B cell (primary cell): ENCODE data around the gene DTWD2. TPM values are rescaled to one million over a fixed set of nuclear protein-coding genes. Genes with fewer than 3 reads are reported as not detected.
"Not testable (repeated sequence)": the region's sequence is repeated elsewhere in the genome, so short reads cannot be mapped to it uniquely, and the experiment has no call there.

Source experiments
- ATAC-seq: fragments of 200-7000 bp; cut with Tn5 transposase; one replicate; pipeline ENCODE4 v1.10.0; 2021; ENCODE audit warnings: low read depth, mild to moderate bottlenecking, moderate number of reproducible peaks, moderate library complexity
- CTCF ChIA-PET: fragments of 350-600 bp; sonication (Branson Sonifier 250); formaldehyde crosslinking; loops from one replicate; lab custom pipeline; 2021; ENCODE audit warnings: antibody characterized with exemption, inconsistent platforms; lab: Charles Lee
- POLR2A ChIA-PET: fragments of 350-600 bp; sonication (Branson Sonifier 250); formaldehyde crosslinking; loops from one replicate; lab custom pipeline; 2021; ENCODE audit warnings: antibody characterized with exemption; lab: Charles Lee
- DNase-seq: peaks from one replicate; pipeline ENCODE4 v3.0.0; 2013
- H2AFZ ChIP-seq: 2 replicates; pipeline ENCODE4 v1.6.1; 2012; ENCODE audit warnings: mild to moderate bottlenecking, low read depth, low read length; ENCODE audit not compliant: insufficient read depth, poor library complexity, severe bottlenecking
- H3K27ac ChIP-seq, 2 donors: 1 replicate in 1 of 2; 2 replicates in 1 of 2; pipeline ENCODE4 v1.5.1; 2012 to 2013; ENCODE audit warnings: low read length in 2 of 2, mild to moderate bottlenecking in 2 of 2, moderate library complexity in 1 of 2
- H3K27me3 ChIP-seq, 4 experiments: fragments of 200-600 bp in 1 of 4; sonication (generic) in 1 of 4; replicated peaks in 1 of 4; 1 replicate in 2 of 4; 2 replicates in 2 of 4; pipeline versions ENCODE4 v1.6.1 to v1.7.0; 2013 to 2016; ENCODE audit warnings: low read length in 3 of 4, mild to moderate bottlenecking in 2 of 4, mixed read lengths in 1 of 4, moderate library complexity in 1 of 4; ENCODE audit not compliant: insufficient read depth in 4 of 4, control insufficient read depth in 3 of 4; ENCODE audit errors: control extremely low read depth in 1 of 4
- H3K36me3 ChIP-seq, 2 experiments: replicated peaks in 1 of 2; 1 replicate in 1 of 2; 2 replicates in 1 of 2; pipeline versions ENCODE4 v1.6.1 to v1.7.1; 2013; ENCODE audit warnings: low read length in 1 of 2; ENCODE audit not compliant: insufficient read depth in 2 of 2, control insufficient read depth in 1 of 2; ENCODE audit errors: control extremely low read depth in 1 of 2, extremely low read depth in 1 of 2
- H3K4me1 ChIP-seq, 2 donors: fragments of 200-600 bp in 1 of 2; sonication (generic) in 1 of 2; 1 replicate in 1 of 2; 2 replicates in 1 of 2; pipeline versions ENCODE4 v1.5.1 to v1.6.1; 2013 to 2017; ENCODE audit warnings: low read length in 2 of 2; ENCODE audit not compliant: control insufficient read depth in 2 of 2, insufficient read depth in 2 of 2
- H3K4me2 ChIP-seq: replicated peaks from 2 replicates; pipeline ENCODE3; 2012; ENCODE audit warnings: mild to moderate bottlenecking, low read depth, low read length; ENCODE audit not compliant: poor library complexity, severe bottlenecking
- H3K4me3 ChIP-seq, 5 experiments: fragments of 200-600 bp in 1 of 5; sonication (generic) in 1 of 5; 1 replicate in 3 of 5; 2 replicates in 2 of 5; pipeline versions ENCODE4 v1.5.1 to v1.7.0; 2011 to 2016; ENCODE audit warnings: low read length in 4 of 5, mild to moderate bottlenecking in 4 of 5, low read depth in 2 of 5, control low read depth in 1 of 5, moderate library complexity in 1 of 5; ENCODE audit not compliant: insufficient read depth in 1 of 5; ENCODE audit errors: control extremely low read depth in 1 of 5, extremely low read depth in 1 of 5
- H3K79me2 ChIP-seq: fragments of 200-600 bp; sonication (generic); one replicate; pipeline ENCODE4 v1.6.0; 2016; ENCODE audit warnings: low read length; ENCODE audit not compliant: control insufficient read depth, insufficient read depth
- H3K9ac ChIP-seq: fragments of 200-600 bp; sonication (generic); 2 replicates; pipeline ENCODE4 v1.6.1; 2017; ENCODE audit warnings: mild to moderate bottlenecking, low read length, moderate library complexity
- H3K9me3 ChIP-seq, 3 donors: one replicate each; pipeline versions ENCODE4 v1.6.1 to v1.7.1; 2013; ENCODE audit warnings: low read length in 2 of 3; ENCODE audit not compliant: control insufficient read depth in 2 of 3, insufficient read depth in 1 of 3; ENCODE audit errors: control extremely low read depth in 1 of 3
- H4K20me1 ChIP-seq: 2 replicates; pipeline ENCODE4 v1.6.0; 2012; ENCODE audit warnings: mild to moderate bottlenecking, low read length; ENCODE audit not compliant: insufficient read depth, control insufficient read depth, poor library complexity, severe bottlenecking
- H3K27ac Mint-ChIP-seq: one replicate; pipeline ENCODE4 v1.8.0; 2021; ENCODE audit warnings: mixed read lengths
- H3K27me3 Mint-ChIP-seq: one replicate; pipeline ENCODE4 v1.8.0; 2021; ENCODE audit warnings: mixed read lengths
- H3K4me1 Mint-ChIP-seq: one replicate; pipeline ENCODE4 v1.8.0; 2021; ENCODE audit warnings: mixed read lengths
- H3K4me3 Mint-ChIP-seq: one replicate; pipeline ENCODE4 v1.8.0; 2021; ENCODE audit warnings: mixed read lengths
- H3K9me3 Mint-ChIP-seq: one replicate; pipeline ENCODE4 v1.8.0; 2022; ENCODE audit warnings: mixed read lengths; ENCODE audit not compliant: insufficient read depth
- EZH2 ChIP-seq: IDR thresholded peaks from 2 replicates; pipeline ENCODE4 v1.6.1; 2012; ENCODE audit warnings: borderline replicate concordance, low read depth, mild to moderate bottlenecking, moderate library complexity, low read length; ENCODE audit not compliant: insufficient read depth, poor library complexity, severe bottlenecking
- WGBS: methylation state at CpG from one replicate; pipeline ENCODE4 v1.1.5; 2013; ENCODE audit warnings: missing lambda C conversion rate; ENCODE audit not compliant: insufficient coverage; 5-methylcytosine and 5-hydroxymethylcytosine counted together
- intact Hi-C: fragments of 100-400 bp; cut with micrococcal nuclease; formaldehyde crosslinking; loops from one replicate; pipeline ENCODE4 v1.10.0; 2022
- polyA plus RNA-seq: library from polyadenylated mRNA; depleted of rRNA; stranded (reverse); fragments of >200 nt; gene quantifications from 2 replicates; pipeline ENCODE4 v1.2.3, GENCODE V29; 2012
- total RNA-seq, 2 donors: library from RNA; stranded (reverse); fragments of 120-200 nt in 1 of 2; gene quantifications; 1 replicate in 1 of 2; 2 replicates in 1 of 2; pipeline versions ENCODE4 v1.2.3 to v1.2.4, GENCODE V29; 2013 to 2022
- TF ChIP-seq, protein P1 (sequence below): fragments of 200-600 bp; IDR thresholded peaks from one replicate; pipeline ENCODE4 v1.8.0; 2022; ENCODE audit warnings: antibody characterized with exemption, mild to moderate bottlenecking

The DTWD2 gene
- total and polyA plus RNA-seq, 2 donors (not counting 1 experiment from before 2014, with no cell fraction given), result 3.7 to 6.0 TPM

DNA sequence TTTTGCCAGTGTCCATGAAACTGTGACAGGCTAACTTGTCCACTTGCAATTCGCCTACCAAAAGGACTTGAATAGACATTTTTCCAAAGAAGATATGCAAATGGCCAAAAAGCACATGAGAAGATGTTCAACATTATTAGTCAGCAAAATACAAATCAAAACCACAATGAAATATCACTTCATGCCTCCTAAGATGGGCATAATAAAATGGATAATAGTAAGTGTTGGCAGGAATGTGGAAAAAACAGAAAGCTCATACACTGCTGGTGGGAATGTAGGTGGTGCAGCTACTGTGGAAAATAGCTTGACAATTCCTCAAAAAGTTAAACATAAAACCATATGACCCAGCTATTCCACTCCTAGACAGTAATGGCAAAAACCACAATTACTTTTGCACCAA lies 7.9 kb downstream of the DTWD2 start:
- ATAC-seq, result no peak
- DNase-seq, result no peak
- peaks cover 45% of the 10 kb centered on the region for H3K79me2 ChIP-seq
- no peak overlapping the region for H3K4me2 ChIP-seq
- H3K4me1 Mint-ChIP-seq, result peaks cover 10% of the 10 kb centered on the region
- peaks cover 0 to 3% (median 0%) of the 10 kb centered on the region in 3 donors for H3K9me3 ChIP-seq
- no peaks in the 10 kb centered on the region for H3K27me3 ChIP-seq
- peaks cover 3% of the 10 kb centered on the region for H3K9me3 Mint-ChIP-seq
- TF ChIP-seq, protein P1, sequence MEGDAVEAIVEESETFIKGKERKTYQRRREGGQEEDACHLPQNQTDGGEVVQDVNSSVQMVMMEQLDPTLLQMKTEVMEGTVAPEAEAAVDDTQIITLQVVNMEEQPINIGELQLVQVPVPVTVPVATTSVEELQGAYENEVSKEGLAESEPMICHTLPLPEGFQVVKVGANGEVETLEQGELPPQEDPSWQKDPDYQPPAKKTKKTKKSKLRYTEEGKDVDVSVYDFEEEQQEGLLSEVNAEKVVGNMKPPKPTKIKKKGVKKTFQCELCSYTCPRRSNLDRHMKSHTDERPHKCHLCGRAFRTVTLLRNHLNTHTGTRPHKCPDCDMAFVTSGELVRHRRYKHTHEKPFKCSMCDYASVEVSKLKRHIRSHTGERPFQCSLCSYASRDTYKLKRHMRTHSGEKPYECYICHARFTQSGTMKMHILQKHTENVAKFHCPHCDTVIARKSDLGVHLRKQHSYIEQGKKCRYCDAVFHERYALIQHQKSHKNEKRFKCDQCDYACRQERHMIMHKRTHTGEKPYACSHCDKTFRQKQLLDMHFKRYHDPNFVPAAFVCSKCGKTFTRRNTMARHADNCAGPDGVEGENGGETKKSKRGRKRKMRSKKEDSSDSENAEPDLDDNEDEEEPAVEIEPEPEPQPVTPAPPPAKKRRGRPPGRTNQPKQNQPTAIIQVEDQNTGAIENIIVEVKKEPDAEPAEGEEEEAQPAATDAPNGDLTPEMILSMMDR, result no peak
- TF ChIP-seq EZH2, result no peak
- no peak overlapping the region for H3K4me3 ChIP-seq
- H3K27ac ChIP-seq, result no peak overlapping the region
- H3K4me3 Mint-ChIP-seq, result no peak overlapping the region
- intact Hi-C loops, result loop anchor here (10.0 kb wide), 1 partner anchor 1484 kb away; the partner anchor contains the start of gene PRR16
- no peak overlapping the region for H2AFZ ChIP-seq
- H3K27me3 Mint-ChIP-seq, result no peaks in the 10 kb centered on the region
- H4K20me1 ChIP-seq, result no peaks in the 10 kb centered on the region
- ChIA-PET POLR2A (no interaction called here), CTCF (no interaction called here)
- no peaks in the 10 kb centered on the region for H3K4me1 ChIP-seq
- H3K9ac ChIP-seq, result no peak overlapping the region
- H3K27ac Mint-ChIP-seq, result no peak overlapping the region
- no CpG with 5 or more reads among the region's 1 CpG for WGBS
- H3K36me3 ChIP-seq, result no peaks in the 10 kb centered on the region

- no peak for ATAC-seq
- no peak overlapping the region for H2AFZ ChIP-seq
- TF ChIP-seq EZH2, result no peak
- TF ChIP-seq, protein P1, result no peak
- H3K79me2 ChIP-seq, result peaks cover 45% of the 10 kb centered on the region
- no peaks in the 10 kb centered on the region for H3K36me3 ChIP-seq
- ChIA-PET CTCF (no interaction called here), POLR2A (no interaction called here)
- Mint-ChIP-seq H3K27ac (no peak overlapping the region), H3K4me1 (peaks cover 10% of the 10 kb centered on the region), H3K9me3 (peaks cover 3% of the 10 kb centered on the region), H3K4me3 (no peak overlapping the region), H3K27me3 (no peaks in the 10 kb centered on the region)
- no peak overlapping the region for H3K4me2 ChIP-seq
- 100% methylated on average over 1 of the region's 2 CpGs for WGBS
- H3K27ac ChIP-seq, result no peak overlapping the region
- H3K9me3 ChIP-seq, result peaks cover 0 to 3% (median 0%) of the 10 kb centered on the region in 3 donors
- no peak overlapping the region for H3K9ac ChIP-seq
- no peaks in the 10 kb centered on the region for H3K4me1 ChIP-seq
- no peak for DNase-seq
- no peaks in the 10 kb centered on the region for H4K20me1 ChIP-seq
- no peak overlapping the region for H3K4me3 ChIP-seq
- intact Hi-C loops, result loop anchor here (10.0 kb wide), 1 partner anchor 1485 kb away; the partner anchor contains the start of gene PRR16
- H3K27me3 ChIP-seq, result no peaks in the 10 kb centered on the region
These were observed 8.3 kb downstream of the DTWD2 start for GRCh38 chr5:118980017-118980416.

DNA sequence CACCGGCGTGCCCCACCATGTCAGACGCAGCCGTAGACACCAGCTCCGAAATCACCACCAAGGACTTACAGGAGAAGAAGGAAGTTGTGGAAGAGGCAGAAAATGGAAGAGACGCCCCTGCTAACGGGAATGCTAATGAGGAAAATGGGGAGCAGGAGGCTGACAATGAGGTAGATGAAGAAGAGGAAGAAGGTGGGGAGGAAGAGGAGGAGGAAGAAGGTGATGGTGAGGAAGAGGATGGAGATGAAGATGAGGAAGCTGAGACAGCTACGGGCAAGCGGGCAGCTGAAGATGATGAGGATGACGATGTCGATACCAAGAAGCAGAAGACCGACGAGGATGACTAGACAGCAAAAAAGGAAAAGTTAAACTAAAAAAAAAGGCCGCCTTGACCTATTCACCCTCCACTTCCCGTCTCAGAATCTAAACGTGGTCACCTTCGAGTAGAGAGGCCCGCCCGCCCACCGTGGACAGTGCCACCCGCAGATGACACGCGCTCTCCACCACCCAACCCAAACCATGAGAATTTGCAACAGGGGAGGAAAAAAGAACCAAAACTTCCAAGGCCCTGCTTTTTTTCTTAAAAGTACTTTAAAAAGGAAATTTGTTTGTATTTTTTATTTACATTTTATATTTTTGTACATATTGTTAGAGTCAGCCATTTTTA lies 14.4 kb downstream of the DTWD2 start:
- H3K9me3 ChIP-seq, POLR2A ChIA-PET, H3K4me1 ChIP-seq, intact Hi-C loops, H3K4me1 Mint-ChIP-seq, H3K27ac Mint-ChIP-seq, H3K9ac ChIP-seq, DNase-seq, ATAC-seq, H2AFZ ChIP-seq, H3K4me3 Mint-ChIP-seq, H3K27me3 Mint-ChIP-seq, H3K36me3 ChIP-seq, CTCF ChIA-PET, H3K9me3 Mint-ChIP-seq, H3K27me3 ChIP-seq, H3K4me2 ChIP-seq, H3K4me3 ChIP-seq, H4K20me1 ChIP-seq, H3K27ac ChIP-seq: not testable (repeated sequence)
- H3K79me2 ChIP-seq, result peaks cover 17% of the 10 kb centered on the region
- WGBS, result 86% methylated on average over 10 of the region's 23 CpGs
